ENCODE data around the gene C3AR1. TPM values are rescaled to one million over a fixed set of nuclear protein-coding genes. Genes with fewer than 3 reads are reported as not detected.

C3AR1 gene
- polyA plus RNA-seq, 1 donor (not counting 4 experiments of a cell fraction or from before 2014, with no cell fraction given), result 0.60 TPM

DNA sequence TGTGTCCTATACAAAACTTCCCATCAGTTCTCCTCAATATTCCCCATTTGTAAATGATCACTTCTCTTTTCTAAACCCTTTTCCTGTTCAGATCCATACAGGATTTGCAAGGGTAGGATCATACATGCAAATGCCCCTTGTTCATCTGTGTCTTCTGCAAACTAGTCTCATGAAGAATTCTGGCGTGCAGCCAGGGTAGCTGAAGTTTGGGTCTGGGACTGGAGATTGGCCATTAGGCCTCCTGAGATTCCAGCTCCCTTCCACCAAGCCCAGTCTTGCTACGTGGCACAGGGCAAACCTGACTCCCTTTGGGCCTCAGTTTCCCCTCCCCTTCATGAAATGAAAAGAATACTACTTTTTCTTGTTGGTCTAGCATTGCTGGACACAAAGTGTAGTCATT, 11.3 kb downstream of the C3AR1 start:
- Histone ChIP-seq H3K27ac (ENCODE audit: control insufficient read depth, insufficient read depth, low read length) (no peak overlapping the region), H2AFZ (ENCODE audit: control insufficient read depth, low read length) (no peak overlapping the region), H3K9me3 (ENCODE audit: control insufficient read depth, low read depth, low read length) (no peaks in the 10 kb centered on the region), H3K4me3 (ENCODE audit: control insufficient read depth in 2 of 3, extremely low read depth in 1 of 3, insufficient read depth in 2 of 3, low read depth in 1 of 3, low read length in 3 of 3) (no peak overlapping the region), H3K27me3 (ENCODE audit: control insufficient read depth, extremely low read depth, insufficient read depth, low read length) (no peaks in the 10 kb centered on the region), H3K9ac (ENCODE audit: control insufficient read depth, extremely low read depth, insufficient read depth, low read length) (no peak overlapping the region), H3K9me1 (ENCODE audit: control insufficient read depth, extremely low read depth, insufficient read depth, low read length) (no peaks in the 10 kb centered on the region), H3K79me2 (ENCODE audit: control insufficient read depth, insufficient read depth, low read length) (no peaks in the 10 kb centered on the region), H3K4me1 (ENCODE audit: control insufficient read depth, extremely low read depth, insufficient read depth, low read length) (no peaks in the 10 kb centered on the region), H4K20me1 (ENCODE audit: control insufficient read depth, extremely low read depth, insufficient read depth, low read length) (no peaks in the 10 kb centered on the region), H3K4me2 (ENCODE audit: control insufficient read depth, extremely low read depth, insufficient read depth, low read depth, low read length) (no peak overlapping the region), H3K36me3 (ENCODE audit: control insufficient read depth in 2 of 2, extremely low read depth in 1 of 2, insufficient read depth in 2 of 2, low read length in 2 of 2) (peaks cover 2 to 21% of the 10 kb centered on the region in 2 experiments)
- TF ChIP-seq, protein P1, sequence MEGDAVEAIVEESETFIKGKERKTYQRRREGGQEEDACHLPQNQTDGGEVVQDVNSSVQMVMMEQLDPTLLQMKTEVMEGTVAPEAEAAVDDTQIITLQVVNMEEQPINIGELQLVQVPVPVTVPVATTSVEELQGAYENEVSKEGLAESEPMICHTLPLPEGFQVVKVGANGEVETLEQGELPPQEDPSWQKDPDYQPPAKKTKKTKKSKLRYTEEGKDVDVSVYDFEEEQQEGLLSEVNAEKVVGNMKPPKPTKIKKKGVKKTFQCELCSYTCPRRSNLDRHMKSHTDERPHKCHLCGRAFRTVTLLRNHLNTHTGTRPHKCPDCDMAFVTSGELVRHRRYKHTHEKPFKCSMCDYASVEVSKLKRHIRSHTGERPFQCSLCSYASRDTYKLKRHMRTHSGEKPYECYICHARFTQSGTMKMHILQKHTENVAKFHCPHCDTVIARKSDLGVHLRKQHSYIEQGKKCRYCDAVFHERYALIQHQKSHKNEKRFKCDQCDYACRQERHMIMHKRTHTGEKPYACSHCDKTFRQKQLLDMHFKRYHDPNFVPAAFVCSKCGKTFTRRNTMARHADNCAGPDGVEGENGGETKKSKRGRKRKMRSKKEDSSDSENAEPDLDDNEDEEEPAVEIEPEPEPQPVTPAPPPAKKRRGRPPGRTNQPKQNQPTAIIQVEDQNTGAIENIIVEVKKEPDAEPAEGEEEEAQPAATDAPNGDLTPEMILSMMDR (optimal IDR thresholded peaks at IDR 0.05 in 1 of 3, IDR thresholded peaks at IDR 0.05 in 1 of 3, conservative IDR thresholded peaks at IDR 0.05 in 1 of 3; ENCODE audit: extremely low read depth in 1 of 3, insufficient read depth in 2 of 3, low read length in 3 of 3), result no peak
- no peak for TF ChIP-seq EZH2 (IDR thresholded peaks at IDR 0.05; ENCODE audit: low read length)
- FAIRE-seq (no peak), DNase-seq (ENCODE audit: low read depth, low spot score) (no peak)
- dilution Hi-C loops (cut with MboI; ENCODE audit: extremely low pct_ligation_motif_present, low sequenced_read_pairs), result no loop called here

DNA sequence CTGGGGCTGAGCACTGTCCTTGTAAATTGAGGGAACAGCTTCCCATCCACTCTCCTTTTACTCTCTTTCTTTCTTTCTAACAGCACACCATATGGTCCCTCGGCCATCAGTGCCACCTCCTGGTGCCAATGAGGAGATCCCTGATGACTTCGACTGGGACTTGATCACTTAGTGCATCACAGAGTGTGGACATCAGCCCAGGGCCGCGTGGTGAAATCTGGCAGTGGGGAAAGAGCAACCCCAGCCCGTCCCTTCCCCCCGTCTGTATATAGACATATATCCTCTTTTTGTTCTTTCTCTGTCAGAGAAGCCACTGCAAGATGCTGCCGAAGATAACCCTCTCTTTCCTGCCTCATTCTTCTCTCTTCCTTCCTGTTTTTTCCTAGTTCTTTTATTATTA, 13.5 kb downstream of the C3AR1 start:
- no peak overlapping the region for H3K9ac ChIP-seq (ENCODE audit: control insufficient read depth, extremely low read depth, insufficient read depth, low read length)
- no peak overlapping the region for H3K4me3 ChIP-seq (ENCODE audit: control insufficient read depth in 2 of 3, extremely low read depth in 1 of 3, insufficient read depth in 2 of 3, low read depth in 1 of 3, low read length in 3 of 3)
- dilution Hi-C loops (cut with MboI; ENCODE audit: extremely low pct_ligation_motif_present, low sequenced_read_pairs), result no loop called here
- no peak for DNase-seq (ENCODE audit: low read depth, low spot score)
- no peaks in the 10 kb centered on the region for H3K9me1 ChIP-seq (ENCODE audit: control insufficient read depth, extremely low read depth, insufficient read depth, low read length)
- no peak for TF ChIP-seq EZH2 (IDR thresholded peaks at IDR 0.05; ENCODE audit: low read length)
- TF ChIP-seq, protein P1 (optimal IDR thresholded peaks at IDR 0.05 in 1 of 3, IDR thresholded peaks at IDR 0.05 in 1 of 3, conservative IDR thresholded peaks at IDR 0.05 in 1 of 3; ENCODE audit: extremely low read depth in 1 of 3, insufficient read depth in 2 of 3, low read length in 3 of 3), result no peak
- H3K27ac ChIP-seq (ENCODE audit: control insufficient read depth, insufficient read depth, low read length), result no peak overlapping the region
- no peak overlapping the region for H3K4me2 ChIP-seq (ENCODE audit: control insufficient read depth, extremely low read depth, insufficient read depth, low read depth, low read length)
- H3K4me1 ChIP-seq (ENCODE audit: control insufficient read depth, extremely low read depth, insufficient read depth, low read length), result no peaks in the 10 kb centered on the region
- H3K79me2 ChIP-seq (ENCODE audit: control insufficient read depth, insufficient read depth, low read length), result no peaks in the 10 kb centered on the region
- peaks cover 7 to 30% of the 10 kb centered on the region in 2 experiments for H3K36me3 ChIP-seq (ENCODE audit: control insufficient read depth in 2 of 2, extremely low read depth in 1 of 2, insufficient read depth in 2 of 2, low read length in 2 of 2)
- no peaks in the 10 kb centered on the region for H4K20me1 ChIP-seq (ENCODE audit: control insufficient read depth, extremely low read depth, insufficient read depth, low read length)
- no peak for FAIRE-seq
- H3K27me3 ChIP-seq (ENCODE audit: control insufficient read depth, extremely low read depth, insufficient read depth, low read length), result no peaks in the 10 kb centered on the region
- H2AFZ ChIP-seq (ENCODE audit: control insufficient read depth, low read length), result no peak overlapping the region
- no peaks in the 10 kb centered on the region for H3K9me3 ChIP-seq (ENCODE audit: control insufficient read depth, low read depth, low read length)

All from keratinocyte (primary cell).